ENCODE results near the gene CHCHD5.

- TF ChIP-seq CREB1 (IDR thresholded peaks at IDR 0.05; ENCODE audit: low read depth): peak; percentile 67
- no peak for TF ChIP-seq CEBPZ (IDR thresholded peaks at IDR 0.05; ENCODE audit: low read depth, low read length)
- no peak for TF ChIP-seq CTCF (IDR thresholded peaks at IDR 0.05 in 2 of 3, conservative IDR thresholded peaks at IDR 0.05 in 1 of 3; ENCODE audit: control insufficient read depth in 2 of 3, extremely low read depth in 1 of 3, insufficient read depth in 1 of 3, low read depth in 3 of 3, low read length in 3 of 3)
- no peak; the same call in 1 of the 2 replicates for TF ChIP-seq FOXM1 (IDR thresholded peaks at IDR 0.05; ENCODE audit: low read depth, low read length)
- peak; percentile 51; the same call in 1 of the 2 replicates for TF ChIP-seq BACH1 (IDR thresholded peaks at IDR 0.05; ENCODE audit: borderline replicate concordance)
- TF ChIP-seq ESRRA (IDR thresholded peaks at IDR 0.05; ENCODE audit: low read length): 0 out of 2 replicates have a peak, but pooled peaks have one; percentile 9
- no peak; the same call in 1 of the 2 replicates for TF ChIP-seq BRCA1 (IDR thresholded peaks at IDR 0.05; ENCODE audit: low read depth, low read length)
- TF ChIP-seq, protein P1, sequence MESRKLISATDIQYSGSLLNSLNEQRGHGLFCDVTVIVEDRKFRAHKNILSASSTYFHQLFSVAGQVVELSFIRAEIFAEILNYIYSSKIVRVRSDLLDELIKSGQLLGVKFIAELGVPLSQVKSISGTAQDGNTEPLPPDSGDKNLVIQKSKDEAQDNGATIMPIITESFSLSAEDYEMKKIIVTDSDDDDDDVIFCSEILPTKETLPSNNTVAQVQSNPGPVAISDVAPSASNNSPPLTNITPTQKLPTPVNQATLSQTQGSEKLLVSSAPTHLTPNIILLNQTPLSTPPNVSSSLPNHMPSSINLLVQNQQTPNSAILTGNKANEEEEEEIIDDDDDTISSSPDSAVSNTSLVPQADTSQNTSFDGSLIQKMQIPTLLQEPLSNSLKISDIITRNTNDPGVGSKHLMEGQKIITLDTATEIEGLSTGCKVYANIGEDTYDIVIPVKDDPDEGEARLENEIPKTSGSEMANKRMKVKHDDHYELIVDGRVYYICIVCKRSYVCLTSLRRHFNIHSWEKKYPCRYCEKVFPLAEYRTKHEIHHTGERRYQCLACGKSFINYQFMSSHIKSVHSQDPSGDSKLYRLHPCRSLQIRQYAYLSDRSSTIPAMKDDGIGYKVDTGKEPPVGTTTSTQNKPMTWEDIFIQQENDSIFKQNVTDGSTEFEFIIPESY (IDR thresholded peaks at IDR 0.05): no peak
- TF ChIP-seq KLF5 (IDR thresholded peaks at IDR 0.05; ENCODE audit: partially characterized antibody): peak; percentile 99
- TF ChIP-seq POLR2A (IDR thresholded peaks at IDR 0.05; ENCODE audit: low read depth, low read length): peak; percentile 88
- no peak for TF ChIP-seq GABPA (IDR thresholded peaks at IDR 0.05; ENCODE audit: low read depth)
- TF ChIP-seq KDM1A (IDR thresholded peaks at IDR 0.05; ENCODE audit: borderline replicate concordance): no peak
- TF ChIP-seq HDAC6 (IDR thresholded peaks at IDR 0.05; ENCODE audit: unreplicated experiment): no peak
- no peak for TF ChIP-seq PKNOX1 (IDR thresholded peaks at IDR 0.05)
Measured at GRCh38 chr2:112541315-112542122, 42.9 kb upstream of the CHCHD5 start.
